GM19468 (cell line): ENCODE measurements around the gene SENP3.
A peak's percentile ranks its signal among the peaks of the same experiment; 100 is the strongest.
"Not testable (repeated sequence)": the region's sequence is repeated elsewhere in the genome, so short reads cannot be mapped to it uniquely, and the experiment has no call there.

Experiments
- ATAC-seq: cut with Tn5 transposase; IDR thresholded peaks from one replicate; pipeline ENCODE4 v1.9.1; 2021; ENCODE audit warnings: mild to moderate bottlenecking, moderate library complexity, moderate number of reproducible peaks; ENCODE audit not compliant: unreplicated experiment; ENCODE audit errors: extremely low read depth

Gene SENP3

DNA sequence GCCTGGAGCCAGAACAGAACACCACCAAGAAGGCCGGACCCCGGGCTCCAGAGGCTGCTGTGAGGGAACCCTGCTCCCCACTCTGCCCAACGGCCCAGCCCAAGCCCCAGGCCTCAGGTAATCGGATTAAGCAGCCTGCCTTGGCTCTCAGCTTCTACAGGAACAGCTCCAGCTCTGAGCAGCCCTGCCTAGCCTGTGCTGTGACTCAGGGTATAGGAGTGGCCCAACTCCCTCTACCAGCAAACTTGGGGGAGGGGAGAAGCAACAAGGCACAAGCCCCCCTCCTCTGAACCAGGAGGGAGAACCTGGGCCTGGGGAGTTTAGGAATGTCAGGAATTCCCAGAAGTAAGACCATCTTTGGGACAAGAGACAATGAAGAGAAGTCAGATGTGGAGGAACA, 29.0 kb downstream of the SENP3 start:
- no peak for ATAC-seq

DNA sequence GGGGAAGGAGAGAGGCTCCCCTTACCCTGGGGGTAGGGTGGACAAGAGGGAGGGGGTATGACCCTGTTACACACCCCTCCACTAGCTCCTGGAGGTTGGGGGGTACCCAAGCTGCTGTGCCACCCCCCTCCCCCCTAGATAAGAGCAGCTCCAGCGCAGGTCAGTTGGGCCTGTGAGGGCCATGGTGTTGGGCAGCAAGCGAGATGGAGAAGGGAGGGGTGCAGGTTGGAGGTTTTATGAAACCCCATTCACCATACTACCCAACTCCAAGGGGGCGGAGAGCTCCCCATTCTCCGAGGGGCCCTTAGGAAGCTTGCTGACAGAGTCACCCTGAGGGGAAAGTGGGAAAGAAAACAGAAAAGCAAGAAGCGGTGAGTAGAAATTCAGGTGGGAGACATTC, 29.9 kb downstream of the SENP3 start:
- ATAC-seq, result no peak

DNA sequence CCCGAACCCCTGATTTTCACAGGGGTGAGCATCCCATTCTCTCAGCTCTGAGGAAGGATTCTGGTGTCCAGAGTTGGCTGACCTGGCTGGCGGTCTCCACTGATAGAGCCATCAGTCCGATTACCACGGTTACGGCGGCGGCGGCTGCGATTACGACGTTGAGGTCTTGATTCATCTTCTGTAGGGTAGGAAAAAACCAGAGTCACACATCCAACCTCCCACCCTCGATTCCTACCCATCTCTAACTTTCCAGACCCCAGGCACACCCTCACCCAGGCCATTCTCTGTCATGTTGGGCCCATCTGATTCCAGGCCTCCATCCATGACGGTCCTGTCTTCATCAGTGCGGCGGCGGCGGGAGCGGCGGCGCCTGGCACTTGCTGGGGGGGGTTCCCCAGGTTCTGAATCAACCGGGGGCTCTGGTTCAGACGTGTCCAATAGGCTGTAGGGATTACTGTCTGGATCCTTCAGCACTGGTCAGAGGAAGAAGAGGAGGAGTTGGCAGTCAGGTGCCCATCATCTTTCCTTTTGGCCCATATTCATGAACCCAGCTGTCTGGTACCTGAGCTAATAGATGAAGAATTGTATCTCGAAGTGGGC, 30.8 kb downstream of the SENP3 start:
- ATAC-seq, result no peak

DNA sequence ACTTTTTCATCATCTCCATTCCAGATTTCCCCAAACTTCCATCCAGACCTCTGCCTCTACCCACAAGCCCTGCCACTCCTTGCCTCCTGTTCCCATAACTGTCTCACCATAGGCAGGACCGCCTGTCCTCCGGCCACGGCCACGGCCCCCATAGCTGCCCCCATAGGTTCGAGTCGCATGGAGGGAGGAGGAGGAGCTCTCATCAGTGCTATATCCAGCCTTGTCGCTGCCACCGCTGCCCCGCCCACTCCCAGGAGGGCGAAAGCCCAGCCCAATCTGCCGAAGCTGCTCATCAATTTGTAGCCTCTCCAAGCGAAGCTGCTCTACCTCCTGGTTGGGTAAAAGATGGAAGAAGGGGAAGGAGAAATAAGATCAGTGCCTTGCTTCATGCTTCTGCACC, 31.6 kb downstream of the SENP3 start:
- no peak for ATAC-seq

DNA sequence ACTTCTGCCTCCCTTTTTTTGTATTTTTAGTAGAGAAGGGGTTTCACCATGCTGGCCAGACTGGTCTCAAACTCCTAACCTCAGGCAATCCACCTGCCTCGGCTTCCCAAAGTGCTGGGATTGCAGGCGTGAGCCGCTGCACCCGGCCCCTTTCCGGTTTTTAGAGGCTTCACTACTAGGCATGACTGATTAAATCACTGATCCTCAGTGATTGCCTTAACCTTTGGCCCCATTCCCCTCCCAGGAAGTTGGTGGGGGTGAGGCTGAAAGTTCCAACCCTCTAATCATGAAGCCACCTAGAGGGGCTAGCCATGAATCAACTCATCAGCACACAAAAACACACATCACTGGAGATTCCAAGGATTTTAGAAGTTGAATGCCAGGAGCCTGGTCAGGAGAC, 35.8 kb downstream of the SENP3 start:
- ATAC-seq, result not testable (repeated sequence)

DNA sequence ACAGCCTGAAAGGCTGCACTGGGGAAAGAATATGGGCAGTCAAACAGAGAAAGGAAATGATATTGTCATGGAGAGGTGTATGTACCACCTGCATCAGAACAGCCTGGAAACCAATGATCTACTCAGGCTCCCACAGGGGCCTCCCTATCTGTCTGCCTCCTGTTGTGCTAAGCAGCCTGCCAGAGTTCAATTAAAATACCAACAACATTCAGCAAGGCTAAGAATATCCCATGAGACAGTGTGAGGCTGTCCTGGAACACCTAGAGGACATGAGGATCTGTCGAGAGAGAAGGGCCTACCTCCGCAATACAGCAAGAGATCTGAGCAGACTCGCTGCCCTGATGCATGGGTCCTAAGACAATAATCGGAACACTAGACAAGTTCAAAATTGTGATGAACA, 44.6 kb downstream of the SENP3 start:
- ATAC-seq, result no peak

DNA sequence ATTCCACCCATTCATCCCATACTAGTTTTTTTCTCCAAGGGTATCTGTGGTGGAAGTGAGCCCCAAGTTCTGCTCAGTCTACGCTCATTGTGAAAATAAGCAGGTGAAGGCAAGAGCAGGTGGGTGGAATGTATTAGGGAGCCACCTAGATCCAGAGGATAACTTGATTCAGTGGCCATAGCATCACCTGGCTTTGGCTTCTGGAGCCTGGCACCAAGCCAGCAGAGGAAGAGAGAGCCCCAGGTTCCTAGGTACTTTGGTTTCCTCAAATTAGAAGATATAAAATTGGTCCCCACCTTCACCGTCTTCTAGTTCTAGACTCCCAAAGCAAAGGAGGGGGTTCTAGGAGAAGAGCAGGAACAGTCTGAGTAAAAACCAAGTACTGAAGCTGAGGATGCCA, 48.9 kb downstream of the SENP3 start:
- ATAC-seq, result no peak

DNA sequence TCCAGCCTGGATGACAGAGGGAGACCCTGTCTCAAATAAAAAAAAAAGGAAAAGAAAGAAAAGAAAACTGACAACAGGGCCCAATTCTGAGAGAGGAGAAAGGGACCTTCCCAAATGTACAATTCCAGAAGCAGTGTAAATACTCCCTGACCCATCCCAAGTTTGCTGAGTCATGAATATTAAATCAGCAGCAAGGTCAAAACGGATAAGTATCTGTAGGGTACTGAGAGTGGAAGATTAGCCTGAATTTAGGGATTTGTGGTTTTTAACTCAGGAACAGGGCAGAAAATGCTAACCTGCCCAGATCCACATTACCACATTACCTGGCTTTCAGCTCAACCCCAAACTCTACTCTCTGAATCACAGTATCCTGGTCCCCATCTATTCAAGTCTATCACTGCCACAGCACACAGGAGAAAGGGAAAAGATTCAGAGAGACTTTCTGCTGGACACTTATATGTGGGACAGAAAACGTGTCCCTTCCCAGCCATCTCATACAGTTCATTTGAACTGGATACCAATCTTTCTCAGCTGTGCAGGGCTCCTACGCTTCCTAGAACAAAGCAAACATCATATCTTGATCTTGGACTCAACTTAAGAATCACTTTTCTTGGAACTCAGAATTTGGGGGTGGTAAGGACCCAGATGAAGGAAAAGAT, 50.0 kb downstream of the SENP3 start:
- ATAC-seq, result no peak

DNA sequence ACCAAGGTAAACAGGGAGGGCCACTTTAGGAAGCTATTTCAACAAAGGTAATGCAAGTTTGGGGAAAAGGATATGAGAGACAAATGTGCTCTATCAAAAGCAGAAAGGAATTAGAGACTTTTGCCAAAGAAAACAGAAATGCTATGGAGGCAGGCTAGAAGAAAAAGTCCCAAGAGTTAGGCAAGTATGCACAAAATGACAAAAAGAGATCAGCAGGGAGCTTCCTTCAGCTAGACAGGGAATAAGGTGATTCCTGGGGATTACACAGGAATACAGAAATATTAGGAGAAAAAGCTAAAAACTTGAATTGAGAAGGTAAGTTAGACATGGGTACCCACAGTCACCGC, 50.5 kb downstream of the SENP3 start:
- ATAC-seq, result no peak

DNA sequence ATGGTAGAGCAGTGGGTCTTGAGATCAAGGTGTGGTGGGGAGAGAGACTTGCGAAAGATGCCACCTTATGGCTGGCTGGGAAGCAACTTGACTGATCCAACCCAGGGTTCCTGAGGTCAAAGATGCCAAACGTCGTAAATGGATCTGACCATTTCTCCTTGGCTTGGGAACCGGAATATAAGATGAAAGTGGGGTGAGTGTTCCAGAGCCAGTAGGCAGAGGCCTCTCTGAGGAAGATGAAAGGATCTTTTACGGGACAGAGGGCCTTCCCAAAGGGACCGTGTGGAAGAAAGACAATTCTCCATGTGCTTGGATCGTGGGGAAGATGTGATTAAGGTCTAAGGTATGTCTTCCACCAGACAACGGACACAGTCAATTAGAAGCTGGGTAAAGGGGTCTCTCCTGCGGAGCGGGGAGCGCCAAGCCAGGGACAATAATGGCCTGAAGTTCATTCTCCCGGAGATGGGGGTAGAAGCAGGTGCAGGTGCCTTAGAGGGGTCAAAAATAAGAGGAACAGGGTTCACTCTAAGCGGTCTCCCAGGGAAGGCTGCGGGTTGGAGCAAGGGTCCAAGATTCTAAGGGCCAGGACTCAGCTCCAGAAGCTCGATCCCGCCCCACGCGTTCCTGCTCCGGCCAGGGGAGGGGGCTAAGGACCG, 52.2 kb downstream of the SENP3 start:
- ATAC-seq, result no peak

DNA sequence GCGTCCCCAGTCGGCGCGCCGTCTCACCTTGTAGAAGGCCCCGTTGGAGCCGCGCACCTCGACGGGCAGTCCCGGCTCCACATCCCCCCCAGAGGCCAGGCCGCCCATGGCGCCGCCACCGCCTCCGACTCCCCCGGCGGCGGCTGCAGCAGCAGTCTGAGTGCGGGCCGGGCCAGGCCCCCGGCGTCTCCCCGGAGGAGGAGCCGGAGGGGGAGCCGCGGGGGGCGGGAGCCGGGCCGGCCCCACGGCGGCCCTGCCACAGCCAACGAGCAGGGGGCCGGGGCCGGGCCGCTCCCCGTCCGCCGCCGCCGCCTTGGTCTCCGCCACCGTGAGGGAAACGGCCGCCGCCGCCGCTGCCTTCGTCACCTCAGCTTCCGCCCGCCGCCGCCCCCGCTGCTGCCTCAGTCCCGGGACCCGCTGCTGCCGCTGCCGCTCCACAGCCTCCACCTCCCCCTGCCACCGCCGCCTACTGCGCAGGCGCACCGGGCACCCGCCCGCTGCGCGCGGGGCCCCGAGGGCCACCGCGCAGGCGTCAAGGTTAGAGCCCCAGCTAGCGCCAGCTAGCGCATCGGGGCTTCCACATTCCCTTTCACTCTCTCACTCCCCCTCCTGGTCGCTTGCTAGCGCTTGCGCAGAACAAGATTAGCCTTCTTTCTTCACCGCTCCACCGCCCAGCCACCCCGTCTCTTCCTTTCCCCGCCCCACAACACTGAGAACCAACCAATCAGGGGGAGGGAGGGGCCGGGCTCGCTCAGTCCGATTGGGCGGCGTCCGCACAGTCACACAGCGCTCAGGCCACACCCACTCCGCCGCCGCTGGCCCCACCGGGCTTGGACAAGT, 52.9 kb downstream of the SENP3 start, which contains the start of gene FXR2:
FXR2 (minus strand) TSS at position 473 of the 840 bp plus-strand sequence; CDS start at position 108, 365 bp downstream.
- peak; percentile 84 for ATAC-seq

DNA sequence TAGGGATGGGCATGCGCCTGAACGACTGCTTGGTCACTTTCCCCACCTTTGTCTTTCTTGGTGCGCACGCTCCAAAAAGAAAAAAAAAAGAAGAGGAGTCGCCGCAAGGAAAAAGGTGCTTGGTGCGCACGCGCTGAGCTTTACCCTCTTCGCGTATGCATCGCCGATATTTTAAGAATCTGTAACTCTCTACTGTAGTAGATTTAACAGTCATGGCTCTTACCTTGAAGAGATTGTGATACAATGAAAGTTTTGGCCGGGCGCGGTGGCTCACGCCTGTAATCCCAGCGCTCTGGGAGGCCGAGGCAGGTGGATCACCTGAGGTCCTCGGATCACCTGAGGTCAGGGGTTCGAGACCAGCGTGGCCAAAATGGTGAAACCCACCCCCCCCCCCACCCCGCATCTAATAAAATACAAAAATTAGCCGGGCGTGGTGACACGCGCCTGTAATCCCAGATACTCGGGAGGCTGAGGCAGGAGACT, 53.6 kb downstream of the SENP3 start:
- no peak for ATAC-seq

DNA sequence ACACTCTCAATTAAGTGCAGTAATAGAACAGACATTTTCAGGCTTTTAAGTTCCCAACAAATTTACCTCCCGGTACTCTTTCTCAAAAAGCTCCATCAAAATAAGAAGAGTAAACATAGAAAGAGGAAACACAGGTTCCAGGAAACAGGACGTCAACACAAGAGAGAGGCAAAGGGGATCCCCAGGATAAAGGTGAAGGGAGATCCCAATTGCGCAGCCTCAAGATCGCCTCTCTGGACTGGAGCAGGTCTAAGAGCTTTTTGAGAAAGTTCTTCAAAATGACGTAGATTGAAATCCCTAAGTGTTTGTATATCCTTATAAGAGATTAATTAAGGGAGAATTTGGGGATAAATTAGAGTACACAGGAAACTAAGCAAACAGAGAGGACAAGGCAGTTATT, 56.9 kb downstream of the SENP3 start:
- ATAC-seq, result no peak

DNA sequence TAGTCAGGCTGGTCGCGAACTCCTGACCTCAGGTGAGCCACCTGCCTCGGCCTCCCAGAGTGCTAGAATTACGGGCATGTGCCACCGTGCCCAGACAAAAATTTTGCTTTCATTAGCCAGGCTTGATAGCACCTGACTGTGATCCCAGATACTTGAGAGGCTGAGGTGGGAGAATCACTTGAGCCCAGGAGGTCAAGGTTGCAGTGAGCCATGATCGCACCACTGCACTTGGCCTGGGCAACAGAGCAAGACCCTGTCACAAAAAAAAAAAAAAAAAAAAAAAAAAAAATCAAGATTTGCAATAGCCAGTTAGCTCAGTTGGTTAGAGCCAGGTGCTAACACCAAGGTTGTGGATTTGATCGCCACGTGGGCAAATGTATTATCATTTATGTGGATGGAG, 59.1 kb downstream of the SENP3 start:
- ATAC-seq, result no peak
